K562 (cell line): ENCODE results near the gene HHIPL2. TPM values are rescaled to one million over a fixed set of nuclear protein-coding genes. Genes with fewer than 3 reads are reported as not detected.

Source experiments
- ATAC-seq: fragments of 200-7000 bp; cut with Tn5 transposase; 3 replicates; pipeline ENCODE4 v1.9.1; 2020; ENCODE audit warnings: moderate library complexity
- BruUV-seq: library from RNA; stranded (reverse); fragments of 400-500 nt; replicated peaks from 2 replicates; lab custom pipeline; 2021; lab: Mats Ljungman, UMichigan
- CTCF ChIA-PET: fragments of 300-600 bp; formaldehyde crosslinking; extraction: SDS; loops from one replicate; lab custom pipeline; 2021; ENCODE audit warnings: low intra/inter-chr PET ratio; lab: Yijun Ruan, JAX
- POLR2A ChIA-PET: fragments of 300-600, 350-650 bp; sonication (Branson Sonifier 250); formaldehyde crosslinking; extraction: SDS; loops from one replicate; lab custom pipeline; 2021; ENCODE audit warnings: antibody characterized with exemption, inconsistent platforms; lab: Yijun Ruan, JAX
- DNase-seq, 4 experiments: peaks; one replicate each; pipeline versions ENCODE4 v3.0.0 to v3.0.0-alpha.2; 2011 to 2018; ENCODE audit warnings: low spot score in 3 of 4, mixed read lengths in 3 of 4; ENCODE audit errors: extremely low read depth in 1 of 4
- FAIRE-seq: peaks from 2 replicates; lab custom pipeline; 2011; peaks lifted over from hg19 to GRCh38; lab: Jason Lieb, UNC
- H2AFZ ChIP-seq: 2 replicates; pipeline ENCODE4 v1.6.0; 2011; ENCODE audit warnings: low read depth, low read length, control low read depth, inconsistent platforms
- H3K27ac ChIP-seq: fragments of 200-600 bp; 3 replicates; pipeline ENCODE4 v1.8.0; 2011; ENCODE audit warnings: low read depth, mild to moderate bottlenecking, control low read depth, inconsistent platforms, low read length, moderate library complexity, mixed read lengths; ENCODE audit errors: extremely low read depth
- H3K27me3 ChIP-seq, 2 experiments: fragments of 300-600 bp in 1 of 2; 2 replicates in 1 of 2; 3 replicates in 1 of 2; pipeline versions ENCODE4 v1.6.0 to v1.8.0; 2011; ENCODE audit warnings: inconsistent platforms in 2 of 2, low read length in 2 of 2, mild to moderate bottlenecking in 1 of 2, mixed read lengths in 1 of 2, moderate library complexity in 1 of 2; ENCODE audit not compliant: control insufficient read depth in 2 of 2, insufficient read depth in 2 of 2
- H3K36me3 ChIP-seq: fragments of 300-600 bp; 3 replicates; pipeline ENCODE4 v1.8.0; 2011; ENCODE audit warnings: mild to moderate bottlenecking, low read length, inconsistent platforms; ENCODE audit not compliant: control insufficient read depth, insufficient read depth
- H3K4me1 ChIP-seq, 2 experiments: fragments of 200-600 bp in 1 of 2; replicated peaks in 1 of 2; 2 replicates in 1 of 2; 3 replicates in 1 of 2; pipeline versions ENCODE4 v1.5.1 to v1.8.0; 2011; ENCODE audit warnings: inconsistent platforms in 2 of 2, low read length in 2 of 2, mild to moderate bottlenecking in 1 of 2, mixed read lengths in 1 of 2, moderate library complexity in 1 of 2; ENCODE audit not compliant: control insufficient read depth in 2 of 2, insufficient read depth in 2 of 2
- H3K4me2 ChIP-seq: 2 replicates; pipeline ENCODE4 v1.6.1; 2011; ENCODE audit warnings: low read length, control low read depth, inconsistent platforms, mixed read lengths; ENCODE audit not compliant: insufficient read depth
- H3K4me3 ChIP-seq: fragments of 200-600 bp; sonication (generic), shearing (Covaris generic); 2 replicates; pipeline ENCODE4 v1.5.1; 2016; ENCODE audit warnings: control low read depth, inconsistent platforms
- H3K79me2 ChIP-seq: fragments of 200-600 bp; 3 replicates; pipeline ENCODE4 v1.8.0; 2011; ENCODE audit warnings: low read length, inconsistent platforms; ENCODE audit not compliant: control insufficient read depth, insufficient read depth
- H3K9ac ChIP-seq, 2 experiments: 2 replicates each; pipeline versions ENCODE4 v1.6.0 to v1.6.1; 2011; ENCODE audit warnings: low read depth in 2 of 2, low read length in 2 of 2, control low read depth in 1 of 2, inconsistent platforms in 1 of 2, mild to moderate bottlenecking in 1 of 2, mixed read lengths in 1 of 2; ENCODE audit not compliant: insufficient read depth in 1 of 2
- H3K9me1 ChIP-seq: one replicate; pipeline ENCODE4 v1.6.0; 2011; ENCODE audit warnings: inconsistent platforms, mild to moderate bottlenecking, low read length, moderate library complexity; ENCODE audit not compliant: control insufficient read depth, insufficient read depth
- H3K9me3 ChIP-seq: replicated peaks from 2 replicates; pipeline ENCODE4 v1.5.1; 2011; ENCODE audit warnings: low read depth, low read length, inconsistent platforms; ENCODE audit not compliant: control insufficient read depth, insufficient read depth
- H4K20me1 ChIP-seq: replicated peaks from 2 replicates; pipeline ENCODE4 v1.6.1; 2011; ENCODE audit warnings: low read length, inconsistent platforms, mixed read lengths; ENCODE audit not compliant: control insufficient read depth, insufficient read depth
- GTF3C2 ChIP-seq: IDR thresholded peaks from 3 replicates; pipeline ENCODE4 v1.6.1; 2011; ENCODE audit warnings: borderline replicate concordance, mild to moderate bottlenecking, moderate library complexity; ENCODE audit not compliant: insufficient read length; ENCODE audit errors: extremely low read depth
- KHSRP ChIP-seq: fragments of 450-650 bp; IDR thresholded peaks from 2 replicates; pipeline ENCODE4 v1.6.1; 2017
- LCOR ChIP-seq: sonication (generic); formaldehyde crosslinking; IDR thresholded peaks from 2 replicates; pipeline ENCODE4 v1.8.0; 2022; ENCODE audit warnings: mild to moderate bottlenecking, missing genetic modification reagents
- MYC ChIP-seq, 2 experiments: fragments of 250-450 bp in 1 of 2; sonication (Bioruptor Pico) in 1 of 2; IDR thresholded peaks; 2 replicates each; pipeline versions ENCODE4 v1.5.1 to v1.6.1; 2012 to 2021; ENCODE audit warnings: low read depth in 2 of 2, borderline replicate concordance in 1 of 2, improper control_type of control experiment in 1 of 2, low read length in 1 of 2, mild to moderate bottlenecking in 1 of 2, moderate library complexity in 1 of 2
- NFIX ChIP-seq: fragments of 250-450 bp; sonication (Bioruptor Pico); IDR thresholded peaks from 2 replicates; pipeline ENCODE4 v1.4.0; 2020; ENCODE audit warnings: low read depth, mild to moderate bottlenecking, moderate library complexity
- NR1H2 ChIP-seq: sonication (generic); formaldehyde crosslinking; IDR thresholded peaks from 2 replicates; pipeline ENCODE4 v1.4.0; 2020; ENCODE audit warnings: mild to moderate bottlenecking, missing genetic modification reagents
- TRIM25 ChIP-seq: fragments of 450-650 bp; IDR thresholded peaks from 2 replicates; pipeline ENCODE4 v1.7.0; 2016; ENCODE audit warnings: borderline replicate concordance
- ZMIZ1 ChIP-seq, 2 experiments: fragments of 150-350 bp in 1 of 2; IDR thresholded peaks; 2 replicates each; pipeline ENCODE4 v1.6.1; 2012 to 2016; ENCODE audit warnings: low read depth in 2 of 2, low read length in 2 of 2, mild to moderate bottlenecking in 1 of 2, moderate library complexity in 1 of 2
- ZNF584 ChIP-seq: fragments of 200-800 bp; sonication (Bioruptor generic); IDR thresholded peaks from 2 replicates; pipeline ENCODE4 v1.6.1; 2016; ENCODE audit warnings: low read depth, mild to moderate bottlenecking, missing genetic modification characterization, missing compliant biosample characterization
- ZNF707 ChIP-seq: fragments of 250-450 bp; sonication (Bioruptor Pico); conservative IDR thresholded peaks from 2 replicates; pipeline ENCODE4 v1.8.0; 2022; ENCODE audit warnings: inconsistent platforms, mild to moderate bottlenecking, moderate library complexity
- WGBS: fragments of 100-300 bp; shearing (Covaris generic); methylation state at CpG from one replicate; pipeline ENCODE4 v1.1.6; 2016; ENCODE audit warnings: low coverage, mixed read lengths; ENCODE audit not compliant: insufficient coverage; ENCODE audit errors: missing lambda C conversion rate; 5-methylcytosine and 5-hydroxymethylcytosine counted together
- in situ Hi-C: fragments of 300-500 bp; cut with MboI; formaldehyde crosslinking; loops from 4 replicates; pipeline ENCODE4 v1.15.0; 2018; ENCODE audit warnings: inconsistent platforms, mixed read lengths
- intact Hi-C: fragments of 100-400 bp; cut with micrococcal nuclease; formaldehyde crosslinking; loops from 2 replicates; pipeline ENCODE4 v1.14.2; 2022
- polyA plus RNA-seq, 8 experiments: library from polyadenylated mRNA; depleted of rRNA in 4 of 8; stranded (reverse) in 5 of 8; unstranded in 3 of 8; fragments of >200 nt; fragmentation: Nextera tagmentation in 2 of 8; fragmentation: Illumina TruSeq in 1 of 8; extraction: Ambion mirVana in 2 of 8; extraction: Trizol in 1 of 8; gene quantifications; 2 replicates each; pipeline versions ENCODE4 v1.2.1 to v1.2.3, GENCODE V29; 2011 to 2014; ENCODE audit warnings: inconsistent platforms in 1 of 8, missing spikeins in 1 of 8
- total RNA-seq, 7 experiments: library from RNA; depleted of rRNA in 6 of 7; stranded (reverse); fragments of >200 nt in 6 of 7; fragmentation: Illumina TruSeq in 2 of 7; extraction: Trizol in 2 of 7; gene quantifications; 2 replicates each; pipeline versions ENCODE4 v1.2.1 to v1.2.3, GENCODE V29; 2011 to 2021; ENCODE audit warnings: low replicate concordance in 1 of 7
- TF ChIP-seq, protein P1 (sequence below): fragments of 450-650 bp; IDR thresholded peaks from 2 replicates; pipeline ENCODE4 v1.6.1; 2017; ENCODE audit warnings: mild to moderate bottlenecking, moderate library complexity

HHIPL2 gene
- total and polyA plus RNA-seq, 9 of the 15 experiments (the other 6 are each of a cell fraction or from before 2014, with no cell fraction given) = 0.05 to 0.60 (median 0.20) TPM; not detected in 1

- Histone ChIP-seq H3K9me3 (no peaks in the 10 kb centered on the region), H4K20me1 (no peaks in the 10 kb centered on the region), H3K27ac (no peak overlapping the region), H3K4me3 (no peak overlapping the region), H3K27me3 (no peaks in the 10 kb centered on the region), H3K9me1 (no peaks in the 10 kb centered on the region), H3K4me1 (no peaks in the 10 kb centered on the region; a peak in 1 of 5 replicates), H2AFZ (no peak overlapping the region), H3K36me3 (peaks cover 53% of the 10 kb centered on the region), H3K79me2 (no peaks in the 10 kb centered on the region), H3K9ac (no peak overlapping the region), H3K4me2 (no peak overlapping the region)
- in situ Hi-C loops (no loop called here), intact Hi-C loops (no loop called here)
- FAIRE-seq (no peak), ATAC-seq (no peak), DNase-seq (no peak)
- TF ChIP-seq ZNF707 = no peak
- TF ChIP-seq LCOR (CRISPR knock-in tag) = no peak
- no peak for TF ChIP-seq NFIX (CRISPR knock-in tag)
- no peak for TF ChIP-seq MYC (IDR thresholded peaks at IDR 0.05; ENCODE audit: low read depth, low read length)
- TF ChIP-seq MYC (CRISPR knock-in tag; IDR thresholded peaks at IDR 0.05; ENCODE audit: borderline replicate concordance, low read depth) = no peak
- no peak for TF ChIP-seq KHSRP
- TF ChIP-seq GTF3C2 = no peak
- TF ChIP-seq NR1H2 (CRISPR knock-in tag) = no peak
- no peak for TF ChIP-seq TRIM25
- TF ChIP-seq, protein P1, sequence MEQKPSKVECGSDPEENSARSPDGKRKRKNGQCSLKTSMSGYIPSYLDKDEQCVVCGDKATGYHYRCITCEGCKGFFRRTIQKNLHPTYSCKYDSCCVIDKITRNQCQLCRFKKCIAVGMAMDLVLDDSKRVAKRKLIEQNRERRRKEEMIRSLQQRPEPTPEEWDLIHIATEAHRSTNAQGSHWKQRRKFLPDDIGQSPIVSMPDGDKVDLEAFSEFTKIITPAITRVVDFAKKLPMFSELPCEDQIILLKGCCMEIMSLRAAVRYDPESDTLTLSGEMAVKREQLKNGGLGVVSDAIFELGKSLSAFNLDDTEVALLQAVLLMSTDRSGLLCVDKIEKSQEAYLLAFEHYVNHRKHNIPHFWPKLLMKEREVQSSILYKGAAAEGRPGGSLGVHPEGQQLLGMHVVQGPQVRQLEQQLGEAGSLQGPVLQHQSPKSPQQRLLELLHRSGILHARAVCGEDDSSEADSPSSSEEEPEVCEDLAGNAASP = no peak
- no peak for TF ChIP-seq ZMIZ1 (IDR thresholded peaks at IDR 0.05; ENCODE audit: low read depth in 2 of 2, low read length in 2 of 2)
- TF ChIP-seq ZNF584 (CRISPR knock-in tag) = no peak
- POLR2A ChIA-PET = interaction anchor here (1.0 to 1.2 kb wide), 2 partner anchors 15 to 34 kb away, joined by 3 read pairs; partner anchors contain the start of gene TAF1A
- BruUV-seq = no TSS peak
- CTCF ChIA-PET = no interaction called here
- 60% methylated on average over 2 of the region's 2 CpGs for WGBS
These were observed 8.2 kb upstream of the HHIPL2 start for GRCh38 chr1:222555992-222556615.
